Measurements from ENCODE around the gene HCN2.
"Not testable (repeated sequence)": the region's sequence is repeated elsewhere in the genome, so short reads cannot be mapped to it uniquely, and the experiment has no call there.

The HCN2 gene

GRCh38 chr19:622666-623065 lies 33.0 kb downstream of the HCN2 start:
- DNase-seq, result no peak

GRCh38 chr19:623175-623916 lies 33.7 kb downstream of the HCN2 start:
- DNase-seq, result no peak

GRCh38 chr19:623974-624373 lies 34.3 kb downstream of the HCN2 start:
- DNase-seq, result no peak

GRCh38 chr19:624433-625109 lies 34.9 kb downstream of the HCN2 start:
- DNase-seq, result no peak

- DNase-seq, result no peak
Observed at GRCh38 chr19:625257-625656, 35.6 kb downstream of the HCN2 start.

GRCh38 chr19:626566-626965 lies 36.9 kb downstream of the HCN2 start:
- DNase-seq, result not testable (repeated sequence)

GRCh38 chr19:628168-628567 lies 38.5 kb downstream of the HCN2 start:
- no peak for DNase-seq

GRCh38 chr19:629515-629914 lies 39.8 kb downstream of the HCN2 start:
- DNase-seq, result not testable (repeated sequence)

- no peak for DNase-seq
Observed at GRCh38 chr19:629961-630714, 40.5 kb downstream of the HCN2 start.

- peak; percentile 35 for DNase-seq
Observed at GRCh38 chr19:632579-633067, 42.9 kb downstream of the HCN2 start.

GRCh38 chr19:633068-633785 lies 43.5 kb downstream of the HCN2 start, which contains the start of gene POLRMT:
Gene POLRMT (minus strand): TSS chr19:633537. CDS start chr19:633512, 25 bp downstream.
- DNase-seq, result peak; percentile 93

GRCh38 chr19:633786-634639 lies 44.3 kb downstream of the HCN2 start:
- DNase-seq, result no peak

GRCh38 chr19:634975-635652 lies 45.4 kb downstream of the HCN2 start:
- DNase-seq, result no peak

- DNase-seq, result no peak
Observed at GRCh38 chr19:638906-639252, 49.2 kb downstream of the HCN2 start.

GRCh38 chr19:639253-640160 lies 49.8 kb downstream of the HCN2 start, which contains the start of gene FGF22:
Gene FGF22 (plus strand): TSS chr19:639879. CDS start chr19:639926, 47 bp downstream.
- peak; percentile 96 for DNase-seq

- DNase-seq, result no peak
Observed at GRCh38 chr19:640161-640558, 50.5 kb downstream of the HCN2 start.

- DNase-seq, result no peak
Observed at GRCh38 chr19:640606-641189, 51.0 kb downstream of the HCN2 start.

GRCh38 chr19:641702-642101 lies 52.0 kb downstream of the HCN2 start:
- no peak for DNase-seq

Data from stimulated activated CD4-positive, alpha-beta T cell treated with anti-CD3 and anti-CD28 coated beads, Interleukin-12 subunit alpha, Interleukin-12 subunit beta, amount 100 ng/mL, for 4 hours (primary cell).